Loucy (cell line): ENCODE measurements around the gene SLC25A14.

Source experiments
- H2AFZ ChIP-seq: fragments of 200-600 bp; sonication (generic); 2 replicates; pipeline ENCODE4 v1.6.0; 2016; ENCODE audit warnings: antibody characterized with exemption, mild to moderate bottlenecking, low read length, moderate library complexity
- H3F3A ChIP-seq: fragments of 200-600 bp; 2 replicates; pipeline ENCODE4 v1.6.0; 2016; ENCODE audit warnings: antibody characterized with exemption, low read depth, mild to moderate bottlenecking
- H3K27me3 ChIP-seq: fragments of 200-600 bp; sonication (generic); 2 replicates; pipeline ENCODE4 v1.6.1; 2014; ENCODE audit warnings: low read length, mild to moderate bottlenecking; ENCODE audit not compliant: insufficient read depth, poor library complexity, severe bottlenecking
- H3K36me3 ChIP-seq: fragments of 200-600 bp; sonication (generic); 2 replicates; pipeline ENCODE4 v1.6.1; 2016; ENCODE audit warnings: low read length; ENCODE audit not compliant: insufficient read depth
- H3K4me1 ChIP-seq: fragments of 200-600 bp; sonication (generic); 2 replicates; pipeline ENCODE4 v1.5.1; 2014; ENCODE audit warnings: low read length, mild to moderate bottlenecking; ENCODE audit not compliant: insufficient read depth, poor library complexity, severe bottlenecking
- H3K4me2 ChIP-seq: fragments of 200-600 bp; sonication (generic); 2 replicates; pipeline ENCODE4 v1.6.0; 2014; ENCODE audit warnings: antibody characterized with exemption, low read length, low read depth, mild to moderate bottlenecking; ENCODE audit not compliant: poor library complexity, severe bottlenecking
- H3K4me3 ChIP-seq: fragments of 200-600 bp; sonication (generic); 2 replicates; pipeline ENCODE4 v1.5.1; 2014; ENCODE audit warnings: low read length, mild to moderate bottlenecking, mixed read lengths; ENCODE audit not compliant: poor library complexity, severe bottlenecking
- H3K79me2 ChIP-seq: fragments of 200-600 bp; sonication (generic); 2 replicates; pipeline ENCODE4 v1.6.1; 2014; ENCODE audit warnings: low read length; ENCODE audit not compliant: insufficient read depth
- H3K9ac ChIP-seq: fragments of 200-600 bp; sonication (generic); 2 replicates; pipeline ENCODE4 v1.6.0; 2014; ENCODE audit warnings: mild to moderate bottlenecking, low read depth, low read length, moderate library complexity; ENCODE audit not compliant: poor library complexity, severe bottlenecking
- H3K9me2 ChIP-seq: fragments of 200-600 bp; sonication (generic); replicated peaks from 2 replicates; pipeline ENCODE4 v1.6.1; 2016; ENCODE audit warnings: low read depth, low read length, mixed read lengths
- H3K9me3 ChIP-seq: fragments of 200-600 bp; sonication (generic); 2 replicates; pipeline ENCODE4 v1.6.1; 2014; ENCODE audit warnings: mild to moderate bottlenecking, antibody characterized with exemption, low read length, low read depth; ENCODE audit not compliant: insufficient read depth
- H4K20me1 ChIP-seq: fragments of 200-600 bp; sonication (generic); 2 replicates; pipeline ENCODE4 v1.6.0; 2014; ENCODE audit warnings: antibody characterized with exemption, low read length, mild to moderate bottlenecking; ENCODE audit not compliant: insufficient read depth, poor library complexity, severe bottlenecking
- EZH2phosphoT487 ChIP-seq: fragments of 200-600 bp; IDR thresholded peaks from 2 replicates; pipeline ENCODE4 v1.6.1; 2018; ENCODE audit warnings: antibody characterized with exemption, mild to moderate bottlenecking, moderate library complexity, borderline replicate concordance
- TF ChIP-seq, protein P1 (sequence below): fragments of 200-600 bp; sonication (generic); conservative IDR thresholded peaks from 2 replicates; pipeline ENCODE4 v1.5.1; 2014; ENCODE audit warnings: mild to moderate bottlenecking, antibody characterized with exemption, low read length

The SLC25A14 gene

GRCh38 chrX:130418740-130419139, 79.0 kb downstream of the SLC25A14 start:
- Histone ChIP-seq H3F3A (no peaks in the 10 kb centered on the region), H3K9me2 (no peaks in the 10 kb centered on the region), H3K4me2 (no peak overlapping the region), H3K27me3 (no peaks in the 10 kb centered on the region), H3K4me1 (no peaks in the 10 kb centered on the region), H3K4me3 (no peak overlapping the region), H3K36me3 (no peaks in the 10 kb centered on the region; the same call in 1 of the 2 replicates), H3K79me2 (no peaks in the 10 kb centered on the region), H3K9me3 (no peaks in the 10 kb centered on the region), H3K9ac (no peak overlapping the region), H4K20me1 (no peaks in the 10 kb centered on the region), H2AFZ (no peak overlapping the region)
- no peak for TF ChIP-seq EZH2phosphoT487
- TF ChIP-seq, protein P1, sequence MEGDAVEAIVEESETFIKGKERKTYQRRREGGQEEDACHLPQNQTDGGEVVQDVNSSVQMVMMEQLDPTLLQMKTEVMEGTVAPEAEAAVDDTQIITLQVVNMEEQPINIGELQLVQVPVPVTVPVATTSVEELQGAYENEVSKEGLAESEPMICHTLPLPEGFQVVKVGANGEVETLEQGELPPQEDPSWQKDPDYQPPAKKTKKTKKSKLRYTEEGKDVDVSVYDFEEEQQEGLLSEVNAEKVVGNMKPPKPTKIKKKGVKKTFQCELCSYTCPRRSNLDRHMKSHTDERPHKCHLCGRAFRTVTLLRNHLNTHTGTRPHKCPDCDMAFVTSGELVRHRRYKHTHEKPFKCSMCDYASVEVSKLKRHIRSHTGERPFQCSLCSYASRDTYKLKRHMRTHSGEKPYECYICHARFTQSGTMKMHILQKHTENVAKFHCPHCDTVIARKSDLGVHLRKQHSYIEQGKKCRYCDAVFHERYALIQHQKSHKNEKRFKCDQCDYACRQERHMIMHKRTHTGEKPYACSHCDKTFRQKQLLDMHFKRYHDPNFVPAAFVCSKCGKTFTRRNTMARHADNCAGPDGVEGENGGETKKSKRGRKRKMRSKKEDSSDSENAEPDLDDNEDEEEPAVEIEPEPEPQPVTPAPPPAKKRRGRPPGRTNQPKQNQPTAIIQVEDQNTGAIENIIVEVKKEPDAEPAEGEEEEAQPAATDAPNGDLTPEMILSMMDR = no peak

GRCh38 chrX:130419263-130419662, 79.5 kb downstream of the SLC25A14 start:
- Histone ChIP-seq H3K9me3 (no peaks in the 10 kb centered on the region), H3K4me3 (no peak overlapping the region), H3K4me1 (no peaks in the 10 kb centered on the region), H3K4me2 (no peak overlapping the region), H3K9ac (no peak overlapping the region), H3K27me3 (no peaks in the 10 kb centered on the region), H3K9me2 (no peaks in the 10 kb centered on the region), H3F3A (no peaks in the 10 kb centered on the region), H3K36me3 (no peaks in the 10 kb centered on the region; the same call in 1 of the 2 replicates), H2AFZ (no peak overlapping the region), H4K20me1 (no peaks in the 10 kb centered on the region), H3K79me2 (no peaks in the 10 kb centered on the region)
- no peak for TF ChIP-seq EZH2phosphoT487
- TF ChIP-seq, protein P1 = no peak
